OCI-LY7 (cell line): Measurements from ENCODE around the gene OTOP3.

Source experiments
- EZH2phosphoT487 ChIP-seq: fragments of 200-600 bp; sonication (generic); IDR thresholded peaks from 2 replicates; pipeline ENCODE4 v1.6.1; 2018; ENCODE audit warnings: low read depth, borderline replicate concordance, mild to moderate bottlenecking, mixed run types, antibody characterized with exemption, low read length, moderate library complexity, mixed read lengths
- TF ChIP-seq, protein P1 (sequence below): fragments of 200-600 bp; sonication (generic); conservative IDR thresholded peaks from 2 replicates; pipeline ENCODE4 v1.5.1; 2014; ENCODE audit warnings: mild to moderate bottlenecking, antibody characterized with exemption, low read length, moderate library complexity, mixed read lengths

DNA sequence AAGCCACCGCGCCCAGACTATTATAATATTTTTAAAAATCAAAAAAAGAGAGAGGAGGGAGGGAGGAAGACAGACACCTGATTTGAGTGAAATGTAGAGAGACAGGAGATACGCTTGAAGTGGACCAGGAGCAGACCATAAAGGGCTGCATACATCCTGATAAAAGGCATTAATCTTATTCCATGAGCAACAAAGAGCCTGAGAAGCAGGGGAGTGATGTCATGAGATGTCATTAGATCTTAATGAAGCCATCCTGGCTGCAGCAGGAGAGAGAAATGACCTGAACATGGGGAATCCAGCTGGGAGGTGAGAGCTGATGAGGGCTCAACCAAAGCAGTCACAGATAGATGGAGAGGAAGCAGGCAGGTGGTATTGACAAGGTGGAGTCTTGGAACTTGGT, 42.1 kb downstream of the OTOP3 start:
- TF ChIP-seq, protein P1, sequence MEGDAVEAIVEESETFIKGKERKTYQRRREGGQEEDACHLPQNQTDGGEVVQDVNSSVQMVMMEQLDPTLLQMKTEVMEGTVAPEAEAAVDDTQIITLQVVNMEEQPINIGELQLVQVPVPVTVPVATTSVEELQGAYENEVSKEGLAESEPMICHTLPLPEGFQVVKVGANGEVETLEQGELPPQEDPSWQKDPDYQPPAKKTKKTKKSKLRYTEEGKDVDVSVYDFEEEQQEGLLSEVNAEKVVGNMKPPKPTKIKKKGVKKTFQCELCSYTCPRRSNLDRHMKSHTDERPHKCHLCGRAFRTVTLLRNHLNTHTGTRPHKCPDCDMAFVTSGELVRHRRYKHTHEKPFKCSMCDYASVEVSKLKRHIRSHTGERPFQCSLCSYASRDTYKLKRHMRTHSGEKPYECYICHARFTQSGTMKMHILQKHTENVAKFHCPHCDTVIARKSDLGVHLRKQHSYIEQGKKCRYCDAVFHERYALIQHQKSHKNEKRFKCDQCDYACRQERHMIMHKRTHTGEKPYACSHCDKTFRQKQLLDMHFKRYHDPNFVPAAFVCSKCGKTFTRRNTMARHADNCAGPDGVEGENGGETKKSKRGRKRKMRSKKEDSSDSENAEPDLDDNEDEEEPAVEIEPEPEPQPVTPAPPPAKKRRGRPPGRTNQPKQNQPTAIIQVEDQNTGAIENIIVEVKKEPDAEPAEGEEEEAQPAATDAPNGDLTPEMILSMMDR = no peak
- no peak for TF ChIP-seq EZH2phosphoT487
